HepG2 (cell line): Measurements from ENCODE around the gene ZBTB34. TPM values are rescaled to one million over a fixed set of nuclear protein-coding genes. Genes with fewer than 3 reads are reported as not detected.

Experiments
- ATAC-seq: fragments of 200-7000 bp; cut with Tn5 transposase; 3 replicates; pipeline ENCODE4 v1.9.1; 2020; ENCODE audit warnings: mild to moderate bottlenecking, moderate library complexity
- BruUV-seq: library from RNA; stranded (reverse); fragments of 400-500 nt; replicated peaks from 2 replicates; lab custom pipeline; 2021; lab: Mats Ljungman, UMichigan
- CTCF ChIA-PET: fragments of 300-600 bp; formaldehyde crosslinking; extraction: SDS; loops from one replicate; lab custom pipeline; 2021; ENCODE audit warnings: low total read pairs, inconsistent platforms, low intra/inter-chr PET ratio; lab: Yijun Ruan, JAX
- POLR2A ChIA-PET: fragments of 350-600 bp; sonication (Branson Sonifier 250); formaldehyde crosslinking; loops from one replicate; lab custom pipeline; 2020; ENCODE audit warnings: antibody characterized with exemption, inconsistent platforms; lab: Yijun Ruan, JAX
- DNase-seq: peaks from one replicate; pipeline ENCODE4 v3.0.0-alpha.2; 2015; ENCODE audit warnings: low spot score
- FAIRE-seq: peaks from 3 replicates; lab custom pipeline; 2011; peaks lifted over from hg19 to GRCh38; lab: Jason Lieb, UNC
- H2AFZ ChIP-seq: one replicate; pipeline ENCODE4 v1.6.1; 2011; ENCODE audit warnings: low read length, inconsistent platforms
- H3K27ac ChIP-seq: fragments of 300-600 bp; 3 replicates; pipeline ENCODE4 v1.8.0; 2011; ENCODE audit warnings: mixed run types, mild to moderate bottlenecking, mixed read lengths, low read length, inconsistent platforms; ENCODE audit not compliant: insufficient read depth; ENCODE audit errors: extremely low read length
- H3K27me3 ChIP-seq, 2 experiments: fragments of 200-600 bp in 1 of 2; 2 replicates in 1 of 2; 3 replicates in 1 of 2; pipeline versions ENCODE4 v1.6.0 to v1.8.0; 2011; ENCODE audit warnings: low read length in 2 of 2, mild to moderate bottlenecking in 2 of 2, moderate library complexity in 2 of 2, inconsistent platforms in 1 of 2; ENCODE audit not compliant: insufficient read depth in 2 of 2, control insufficient read depth in 1 of 2
- H3K36me3 ChIP-seq, 2 experiments: fragments of 200-600 bp in 1 of 2; replicated peaks in 1 of 2; 2 replicates in 1 of 2; 3 replicates in 1 of 2; pipeline versions ENCODE4 v1.5.1 to v1.8.0; 2011; ENCODE audit warnings: low read length in 2 of 2, inconsistent platforms in 1 of 2; ENCODE audit not compliant: insufficient read depth in 2 of 2, control insufficient read depth in 1 of 2
- H3K4me1 ChIP-seq: 2 replicates; pipeline ENCODE4 v1.5.1; 2012; ENCODE audit warnings: low read length, inconsistent platforms; ENCODE audit not compliant: insufficient read depth
- H3K4me2 ChIP-seq: 2 replicates; pipeline ENCODE4 v1.6.0; 2011; ENCODE audit warnings: low read depth, low read length, inconsistent platforms
- H3K4me3 ChIP-seq, 3 experiments: fragments of 200-600 bp in 1 of 3; sonication (generic), shearing (Covaris generic) in 1 of 3; replicated peaks in 1 of 3; 2 replicates each; pipeline ENCODE4 v1.5.1; 2011 to 2016; ENCODE audit warnings: low read length in 3 of 3, inconsistent platforms in 2 of 3, low read depth in 2 of 3, mild to moderate bottlenecking in 2 of 3, control low read depth in 1 of 3, mixed read lengths in 1 of 3; ENCODE audit not compliant: insufficient read depth in 1 of 3
- H3K79me2 ChIP-seq: one replicate; pipeline ENCODE4 v1.6.1; 2011; ENCODE audit warnings: low read length, inconsistent platforms; ENCODE audit not compliant: insufficient read depth
- H3K9ac ChIP-seq: 2 replicates; pipeline ENCODE4 v1.6.0; 2011; ENCODE audit warnings: mild to moderate bottlenecking, low read depth, low read length, inconsistent platforms; ENCODE audit not compliant: insufficient read depth
- H3K9me3 ChIP-seq: 2 replicates; pipeline ENCODE4 v1.5.1; 2012; ENCODE audit warnings: mild to moderate bottlenecking, low read length
- H4K20me1 ChIP-seq: 2 replicates; pipeline ENCODE4 v1.6.0; 2011; ENCODE audit warnings: inconsistent platforms, mild to moderate bottlenecking, low read length, moderate library complexity; ENCODE audit not compliant: insufficient read depth
- ASH2L ChIP-seq: fragments of 300-600, 200-600 bp; sonication (generic); IDR thresholded peaks from 2 replicates; pipeline ENCODE4 v1.7.0; 2017; ENCODE audit warnings: low read depth, mild to moderate bottlenecking, moderate library complexity, mixed read lengths, low read length; ENCODE audit not compliant: insufficient read length
- GATAD2A ChIP-seq: IDR thresholded peaks from 2 replicates; pipeline ENCODE4 v1.6.1; 2016
- NCOA2 ChIP-seq: sonication (generic); formaldehyde crosslinking; IDR thresholded peaks from 2 replicates; pipeline ENCODE4 v1.8.0; 2022; ENCODE audit warnings: inconsistent platforms
- POLR2G ChIP-seq: fragments of 200-400 bp; formaldehyde crosslinking; IDR thresholded peaks from 2 replicates; pipeline ENCODE4 v1.6.1; 2018; ENCODE audit warnings: mild to moderate bottlenecking, low read depth, low read length, moderate library complexity
- SALL1 ChIP-seq: sonication (generic); formaldehyde crosslinking; IDR thresholded peaks from 2 replicates; pipeline ENCODE4 v1.8.0; 2022; ENCODE audit warnings: mild to moderate bottlenecking, missing genetic modification reagents
- XRCC5 ChIP-seq: fragments of 200-400 bp; formaldehyde crosslinking; optimal IDR thresholded peaks from 2 replicates; pipeline ENCODE3; 2017; ENCODE audit warnings: mild to moderate bottlenecking, low read length
- ZFP37 ChIP-seq: sonication (generic); formaldehyde crosslinking; IDR thresholded peaks from 2 replicates; pipeline ENCODE4 v1.4.0; 2020; ENCODE audit warnings: missing genetic modification reagents, borderline replicate concordance
- ZNF24 ChIP-seq: fragments of 450-650 bp; IDR thresholded peaks from 2 replicates; pipeline ENCODE4 v1.6.1; 2017; ENCODE audit warnings: antibody characterized with exemption, mild to moderate bottlenecking
- ZNF329 ChIP-seq: sonication (generic); formaldehyde crosslinking; IDR thresholded peaks from 2 replicates; pipeline ENCODE4 v1.9.0; 2021; ENCODE audit warnings: low read depth, mild to moderate bottlenecking, missing genetic modification reagents
- ZNF362 ChIP-seq: sonication (generic); formaldehyde crosslinking; IDR thresholded peaks from 2 replicates; pipeline ENCODE4 v1.4.0; 2020; ENCODE audit warnings: missing genetic modification reagents, mild to moderate bottlenecking, borderline replicate concordance
- ZNF383 ChIP-seq: sonication (generic); formaldehyde crosslinking; IDR thresholded peaks from 2 replicates; pipeline ENCODE4 v1.4.0; 2020; ENCODE audit warnings: missing genetic modification reagents, mild to moderate bottlenecking, borderline replicate concordance
- ZNF773 ChIP-seq: sonication (generic); formaldehyde crosslinking; IDR thresholded peaks from 2 replicates; pipeline ENCODE4 v1.4.0; 2020; ENCODE audit warnings: missing genetic modification reagents, borderline replicate concordance
- ZSCAN31 ChIP-seq: sonication (generic); formaldehyde crosslinking; IDR thresholded peaks from 2 replicates; pipeline ENCODE4 v1.5.0; 2020; ENCODE audit warnings: low read depth, mild to moderate bottlenecking, missing genetic modification reagents
- WGBS: methylation state at CpG from one replicate; pipeline ENCODE4 v1.1.6; 2017; ENCODE audit warnings: low lambda C conversion rate; 5-methylcytosine and 5-hydroxymethylcytosine counted together
- in situ Hi-C: cut with HindIII; loops from 2 replicates; pipeline ENCODE4 v1.10.0; 2017; ENCODE audit warnings: low pct_unique_long_range_greater_than_20kb; ENCODE audit not compliant: extremely low pct_ligation_motif_present
- intact Hi-C: fragments of 100-400 bp; cut with micrococcal nuclease; formaldehyde crosslinking; loops from one replicate; pipeline ENCODE4 v1.10.0; 2022; ENCODE audit not compliant: unreplicated experiment
- polyA plus RNA-seq, 8 experiments: library from polyadenylated mRNA; depleted of rRNA in 3 of 8; stranded (reverse) in 7 of 8; unstranded in 1 of 8; fragments of >200 nt; fragmentation: Illumina TruSeq in 4 of 8; extraction: Trizol in 4 of 8; gene quantifications; 2 replicates each; pipeline versions ENCODE4 v1.2.1 to v1.2.3, GENCODE V29; 2011 to 2016; ENCODE audit warnings: low read depth in 4 of 8, missing spikeins in 1 of 8, mixed read lengths in 1 of 8; ENCODE audit not compliant: insufficient read depth in 1 of 8
- total RNA-seq, 5 experiments: library from RNA; depleted of rRNA; stranded (reverse); fragments of >200 nt; fragmentation: Illumina TruSeq; extraction: Trizol; gene quantifications; 2 replicates each; pipeline ENCODE4 v1.2.3, GENCODE V29; 2016; ENCODE audit warnings: low read depth in 1 of 5
- TF ChIP-seq, protein P1 (sequence below): sonication (generic); formaldehyde crosslinking; IDR thresholded peaks from 2 replicates; pipeline ENCODE4 v1.4.0; 2020; ENCODE audit warnings: missing genetic modification reagents, borderline replicate concordance
- TF ChIP-seq, protein P2 (sequence below), 2 experiments: sonication (generic) in 1 of 2; formaldehyde crosslinking in 1 of 2; IDR thresholded peaks; 2 replicates each; pipeline versions ENCODE4 v1.4.0 to v1.6.1; 2016 to 2020; ENCODE audit warnings: borderline replicate concordance in 1 of 2, low read depth in 1 of 2, mild to moderate bottlenecking in 1 of 2, missing genetic modification reagents in 1 of 2

Gene ZBTB34
- total and polyA plus RNA-seq, 2 of the 13 experiments (the other 11 are each of a cell fraction or from before 2014, with no cell fraction given) = 5.9 to 8.7 TPM

GRCh38 chr9:126916909-126917308, 56.5 kb downstream of the ZBTB34 start (continued):
- TF ChIP-seq NCOA2 (CRISPR knock-in tag) (no peak), ASH2L (peak; percentile 3), XRCC5 (peak; percentile 39), ZNF773 (CRISPR knock-in tag) (no peak), ZNF329 (no peak), GATAD2A (peak; percentile 14; the same call in 1 of the 2 replicates), ZNF362 (peak; percentile 82)

- ATAC-seq = no peak; the same call in 2 of the 3 replicates
- peak; percentile 68 for FAIRE-seq
- no TSS peak for BruUV-seq
- Histone ChIP-seq H3K27ac (peak overlapping the region; percentile 66), H4K20me1 (no peaks in the 10 kb centered on the region), H3K4me2 (peak overlapping the region; percentile 65), H3K27me3 (no peaks in the 10 kb centered on the region), H3K9me3 (no peaks in the 10 kb centered on the region), H3K4me3 (peak overlapping the region in 1 of 3 experiments; percentile 17; a peak in 1 of 6 replicates), H2AFZ (no peak overlapping the region), H3K79me2 (no peaks in the 10 kb centered on the region), H3K36me3 (no peaks in the 10 kb centered on the region), H3K4me1 (peaks cover 64% of the 10 kb centered on the region), H3K9ac (peak overlapping the region; percentile 48; the same call in 1 of the 2 replicates)
- DNase-seq = peak; percentile 86
- in situ Hi-C loops = no loop called here
- intact Hi-C loops = loop anchor here (2.0 kb wide), 1 partner anchor 14 kb away; no protein-coding TSS in a partner anchor
- CTCF ChIA-PET = no interaction called here
- 10% methylated on average over 1 of the region's 1 CpG for WGBS
- POLR2A ChIA-PET = no interaction called here
- no peak for TF ChIP-seq ZSCAN31
- TF ChIP-seq, protein P1, sequence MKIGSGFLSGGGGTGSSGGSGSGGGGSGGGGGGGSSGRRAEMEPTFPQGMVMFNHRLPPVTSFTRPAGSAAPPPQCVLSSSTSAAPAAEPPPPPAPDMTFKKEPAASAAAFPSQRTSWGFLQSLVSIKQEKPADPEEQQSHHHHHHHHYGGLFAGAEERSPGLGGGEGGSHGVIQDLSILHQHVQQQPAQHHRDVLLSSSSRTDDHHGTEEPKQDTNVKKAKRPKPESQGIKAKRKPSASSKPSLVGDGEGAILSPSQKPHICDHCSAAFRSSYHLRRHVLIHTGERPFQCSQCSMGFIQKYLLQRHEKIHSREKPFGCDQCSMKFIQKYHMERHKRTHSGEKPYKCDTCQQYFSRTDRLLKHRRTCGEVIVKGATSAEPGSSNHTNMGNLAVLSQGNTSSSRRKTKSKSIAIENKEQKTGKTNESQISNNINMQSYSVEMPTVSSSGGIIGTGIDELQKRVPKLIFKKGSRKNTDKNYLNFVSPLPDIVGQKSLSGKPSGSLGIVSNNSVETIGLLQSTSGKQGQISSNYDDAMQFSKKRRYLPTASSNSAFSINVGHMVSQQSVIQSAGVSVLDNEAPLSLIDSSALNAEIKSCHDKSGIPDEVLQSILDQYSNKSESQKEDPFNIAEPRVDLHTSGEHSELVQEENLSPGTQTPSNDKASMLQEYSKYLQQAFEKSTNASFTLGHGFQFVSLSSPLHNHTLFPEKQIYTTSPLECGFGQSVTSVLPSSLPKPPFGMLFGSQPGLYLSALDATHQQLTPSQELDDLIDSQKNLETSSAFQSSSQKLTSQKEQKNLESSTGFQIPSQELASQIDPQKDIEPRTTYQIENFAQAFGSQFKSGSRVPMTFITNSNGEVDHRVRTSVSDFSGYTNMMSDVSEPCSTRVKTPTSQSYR (CRISPR knock-in tag) = peak; percentile 88
- no peak for TF ChIP-seq ZNF24
- TF ChIP-seq, protein P2, sequence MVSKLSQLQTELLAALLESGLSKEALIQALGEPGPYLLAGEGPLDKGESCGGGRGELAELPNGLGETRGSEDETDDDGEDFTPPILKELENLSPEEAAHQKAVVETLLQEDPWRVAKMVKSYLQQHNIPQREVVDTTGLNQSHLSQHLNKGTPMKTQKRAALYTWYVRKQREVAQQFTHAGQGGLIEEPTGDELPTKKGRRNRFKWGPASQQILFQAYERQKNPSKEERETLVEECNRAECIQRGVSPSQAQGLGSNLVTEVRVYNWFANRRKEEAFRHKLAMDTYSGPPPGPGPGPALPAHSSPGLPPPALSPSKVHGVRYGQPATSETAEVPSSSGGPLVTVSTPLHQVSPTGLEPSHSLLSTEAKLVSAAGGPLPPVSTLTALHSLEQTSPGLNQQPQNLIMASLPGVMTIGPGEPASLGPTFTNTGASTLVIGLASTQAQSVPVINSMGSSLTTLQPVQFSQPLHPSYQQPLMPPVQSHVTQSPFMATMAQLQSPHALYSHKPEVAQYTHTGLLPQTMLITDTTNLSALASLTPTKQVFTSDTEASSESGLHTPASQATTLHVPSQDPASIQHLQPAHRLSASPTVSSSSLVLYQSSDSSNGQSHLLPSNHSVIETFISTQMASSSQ (IDR thresholded peaks at IDR 0.05; ENCODE audit: low read depth) = peak; percentile 61
- TF ChIP-seq, protein P2 (CRISPR knock-in tag; IDR thresholded peaks at IDR 0.05; ENCODE audit: borderline replicate concordance) = no peak
- no peak for TF ChIP-seq ZFP37 (CRISPR knock-in tag)
- TF ChIP-seq POLR2G = no peak
- peak; percentile 40; the same call in 1 of the 2 replicates for TF ChIP-seq SALL1 (CRISPR knock-in tag)
- TF ChIP-seq ZNF383 = no peak
- TF ChIP-seq ZNF329 = no peak
Observed at GRCh38 chr9:126919193-126919592, 58.8 kb downstream of the ZBTB34 start.
